ENCODE measurements around the gene HSD17B11. TPM values are rescaled to one million over a fixed set of nuclear protein-coding genes. Genes with fewer than 3 reads are reported as not detected.

The HSD17B11 gene
- total and polyA plus RNA-seq, 2 of the 8 experiments (the other 6 are each of a cell fraction or from before 2014, with no cell fraction given): 6.0 to 9.0 TPM

GRCh38 chr4:87426865-87427517, 36.0 kb upstream of the HSD17B11 start (continued):
- TF ChIP-seq CBX8 (IDR thresholded peaks at IDR 0.05; ENCODE audit: borderline replicate concordance, low read depth, low read length) (no peak), TCF12 (IDR thresholded peaks at IDR 0.05; ENCODE audit: low read depth, low read length) (no peak), RBBP5 (IDR thresholded peaks at IDR 0.05; ENCODE audit: borderline replicate concordance, low read depth, low read length) (no peak), GTF2F1 (IDR thresholded peaks at IDR 0.05; ENCODE audit: borderline replicate concordance, low read depth, low read length) (no peak), KDM1A (IDR thresholded peaks at IDR 0.05; ENCODE audit: borderline replicate concordance, low read length) (no peak), YY1 (IDR thresholded peaks at IDR 0.05; ENCODE audit: low read depth, low read length) (no peak)

All from H1 (cell line).